HG02678 (cell line): ENCODE data around the gene CACNG4.

Experiments
- ATAC-seq: cut with Tn5 transposase; IDR thresholded peaks from one replicate; pipeline ENCODE4 v1.9.1; 2021; ENCODE audit warnings: mild to moderate bottlenecking, moderate library complexity; ENCODE audit not compliant: unreplicated experiment

The CACNG4 gene

GRCh38 chr17:66963909-66964771 is at the start of gene CACNG4:
Gene CACNG4 (plus strand): TSS chr17:66964707. CDS start chr17:66964912, 205 bp downstream.
- no peak for ATAC-seq

GRCh38 chr17:66915204-66915611 is 49.3 kb upstream of the CACNG4 start:
- ATAC-seq: no peak

- ATAC-seq: no peak
Observed at GRCh38 chr17:66915792-66916191, 48.7 kb upstream of the CACNG4 start.

- ATAC-seq: no peak
Observed at GRCh38 chr17:66916946-66917345, 47.6 kb upstream of the CACNG4 start.

- no peak for ATAC-seq
Observed at GRCh38 chr17:66918896-66919295, 45.6 kb upstream of the CACNG4 start.

GRCh38 chr17:66920435-66920834 is 44.1 kb upstream of the CACNG4 start:
- no peak for ATAC-seq

- no peak for ATAC-seq
Observed at GRCh38 chr17:66920950-66921349, 43.6 kb upstream of the CACNG4 start.

- ATAC-seq: no peak
Observed at GRCh38 chr17:66923886-66924285, 40.6 kb upstream of the CACNG4 start.

- ATAC-seq: no peak
Observed at GRCh38 chr17:66925811-66926500, 38.6 kb upstream of the CACNG4 start.

GRCh38 chr17:66928949-66929348 is 35.6 kb upstream of the CACNG4 start:
- no peak for ATAC-seq

GRCh38 chr17:66929591-66929990 is 34.9 kb upstream of the CACNG4 start:
- no peak for ATAC-seq

GRCh38 chr17:66930933-66931332 is 33.6 kb upstream of the CACNG4 start:
- no peak for ATAC-seq

GRCh38 chr17:66932311-66932710 is 32.2 kb upstream of the CACNG4 start:
- ATAC-seq: no peak

- ATAC-seq: no peak
Observed at GRCh38 chr17:66934040-66934439, 30.5 kb upstream of the CACNG4 start.

GRCh38 chr17:66935717-66936116 is 28.8 kb upstream of the CACNG4 start:
- ATAC-seq: no peak

- ATAC-seq: no peak
Observed at GRCh38 chr17:66938656-66939055, 25.9 kb upstream of the CACNG4 start.

GRCh38 chr17:66939461-66940114 is 24.9 kb upstream of the CACNG4 start:
- ATAC-seq: no peak

- no peak for ATAC-seq
Observed at GRCh38 chr17:66941249-66941648, 23.3 kb upstream of the CACNG4 start.

GRCh38 chr17:66941773-66942450 is 22.6 kb upstream of the CACNG4 start:
- ATAC-seq: no peak

GRCh38 chr17:66942451-66943264 is 21.8 kb upstream of the CACNG4 start:
- no peak for ATAC-seq
